HepG2 (cell line): ENCODE results near the gene GGA1. TPM values are rescaled to one million over a fixed set of nuclear protein-coding genes. Genes with fewer than 3 reads are reported as not detected.
A peak's percentile ranks its signal among the peaks of the same experiment; 100 is the strongest.

Experiments
- ATAC-seq: fragments of 200-7000 bp; cut with Tn5 transposase; 3 replicates; pipeline ENCODE4 v1.9.1; 2020; ENCODE audit warnings: mild to moderate bottlenecking, moderate library complexity
- BruUV-seq: library from RNA; stranded (reverse); fragments of 400-500 nt; replicated peaks from 2 replicates; lab custom pipeline; 2021; lab: Mats Ljungman, UMichigan
- CTCF ChIA-PET: fragments of 300-600 bp; formaldehyde crosslinking; extraction: SDS; loops from one replicate; lab custom pipeline; 2021; ENCODE audit warnings: low total read pairs, inconsistent platforms, low intra/inter-chr PET ratio; lab: Yijun Ruan, JAX
- POLR2A ChIA-PET: fragments of 350-600 bp; sonication (Branson Sonifier 250); formaldehyde crosslinking; loops from one replicate; lab custom pipeline; 2020; ENCODE audit warnings: antibody characterized with exemption, inconsistent platforms; lab: Yijun Ruan, JAX
- DNase-seq: peaks from one replicate; pipeline ENCODE4 v3.0.0-alpha.2; 2015; ENCODE audit warnings: low spot score
- FAIRE-seq: peaks from 3 replicates; lab custom pipeline; 2011; peaks lifted over from hg19 to GRCh38; lab: Jason Lieb, UNC
- H2AFZ ChIP-seq: one replicate; pipeline ENCODE4 v1.6.1; 2011; ENCODE audit warnings: low read length, inconsistent platforms
- H3K27ac ChIP-seq: fragments of 300-600 bp; 3 replicates; pipeline ENCODE4 v1.8.0; 2011; ENCODE audit warnings: mixed run types, mild to moderate bottlenecking, mixed read lengths, low read length, inconsistent platforms; ENCODE audit not compliant: insufficient read depth; ENCODE audit errors: extremely low read length
- H3K27me3 ChIP-seq, 2 experiments: fragments of 200-600 bp in 1 of 2; 2 replicates in 1 of 2; 3 replicates in 1 of 2; pipeline versions ENCODE4 v1.6.0 to v1.8.0; 2011; ENCODE audit warnings: low read length in 2 of 2, mild to moderate bottlenecking in 2 of 2, moderate library complexity in 2 of 2, inconsistent platforms in 1 of 2; ENCODE audit not compliant: insufficient read depth in 2 of 2, control insufficient read depth in 1 of 2
- H3K36me3 ChIP-seq, 2 experiments: fragments of 200-600 bp in 1 of 2; replicated peaks in 1 of 2; 2 replicates in 1 of 2; 3 replicates in 1 of 2; pipeline versions ENCODE4 v1.5.1 to v1.8.0; 2011; ENCODE audit warnings: low read length in 2 of 2, inconsistent platforms in 1 of 2; ENCODE audit not compliant: insufficient read depth in 2 of 2, control insufficient read depth in 1 of 2
- H3K4me1 ChIP-seq: 2 replicates; pipeline ENCODE4 v1.5.1; 2012; ENCODE audit warnings: low read length, inconsistent platforms; ENCODE audit not compliant: insufficient read depth
- H3K4me2 ChIP-seq: 2 replicates; pipeline ENCODE4 v1.6.0; 2011; ENCODE audit warnings: low read depth, low read length, inconsistent platforms
- H3K4me3 ChIP-seq, 3 experiments: fragments of 200-600 bp in 1 of 3; sonication (generic), shearing (Covaris generic) in 1 of 3; replicated peaks in 1 of 3; 2 replicates each; pipeline ENCODE4 v1.5.1; 2011 to 2016; ENCODE audit warnings: low read length in 3 of 3, inconsistent platforms in 2 of 3, low read depth in 2 of 3, mild to moderate bottlenecking in 2 of 3, control low read depth in 1 of 3, mixed read lengths in 1 of 3; ENCODE audit not compliant: insufficient read depth in 1 of 3
- H3K79me2 ChIP-seq: one replicate; pipeline ENCODE4 v1.6.1; 2011; ENCODE audit warnings: low read length, inconsistent platforms; ENCODE audit not compliant: insufficient read depth
- H3K9ac ChIP-seq: 2 replicates; pipeline ENCODE4 v1.6.0; 2011; ENCODE audit warnings: mild to moderate bottlenecking, low read depth, low read length, inconsistent platforms; ENCODE audit not compliant: insufficient read depth
- H3K9me3 ChIP-seq: 2 replicates; pipeline ENCODE4 v1.5.1; 2012; ENCODE audit warnings: mild to moderate bottlenecking, low read length
- H4K20me1 ChIP-seq: 2 replicates; pipeline ENCODE4 v1.6.0; 2011; ENCODE audit warnings: inconsistent platforms, mild to moderate bottlenecking, low read length, moderate library complexity; ENCODE audit not compliant: insufficient read depth
- ZBTB7B ChIP-seq: sonication (generic); formaldehyde crosslinking; IDR thresholded peaks from 2 replicates; pipeline ENCODE4 v1.4.0; 2020; ENCODE audit warnings: missing genetic modification reagents
- ZFY ChIP-seq: sonication (generic); formaldehyde crosslinking; IDR thresholded peaks from 2 replicates; pipeline ENCODE4 v1.4.0; 2020; ENCODE audit warnings: missing genetic modification reagents
- ZNF605 ChIP-seq: sonication (generic); formaldehyde crosslinking; IDR thresholded peaks from 2 replicates; pipeline ENCODE4 v1.8.0; 2022; ENCODE audit warnings: mild to moderate bottlenecking, missing genetic modification reagents
- ZNF768 ChIP-seq: sonication (generic); formaldehyde crosslinking; IDR thresholded peaks from 2 replicates; pipeline ENCODE4 v1.4.0; 2020; ENCODE audit warnings: missing genetic modification reagents
- ZSCAN25 ChIP-seq: sonication (generic); formaldehyde crosslinking; IDR thresholded peaks from 2 replicates; pipeline ENCODE4 v1.8.0; 2022; ENCODE audit warnings: mild to moderate bottlenecking, missing genetic modification reagents
- WGBS: methylation state at CpG from one replicate; pipeline ENCODE4 v1.1.6; 2017; ENCODE audit warnings: low lambda C conversion rate; 5-methylcytosine and 5-hydroxymethylcytosine counted together
- in situ Hi-C: cut with HindIII; loops from 2 replicates; pipeline ENCODE4 v1.10.0; 2017; ENCODE audit warnings: low pct_unique_long_range_greater_than_20kb; ENCODE audit not compliant: extremely low pct_ligation_motif_present
- intact Hi-C: fragments of 100-400 bp; cut with micrococcal nuclease; formaldehyde crosslinking; loops from one replicate; pipeline ENCODE4 v1.10.0; 2022; ENCODE audit not compliant: unreplicated experiment
- polyA plus RNA-seq, 8 experiments: library from polyadenylated mRNA; depleted of rRNA in 3 of 8; stranded (reverse) in 7 of 8; unstranded in 1 of 8; fragments of >200 nt; fragmentation: Illumina TruSeq in 4 of 8; extraction: Trizol in 4 of 8; gene quantifications; 2 replicates each; pipeline versions ENCODE4 v1.2.1 to v1.2.3, GENCODE V29; 2011 to 2016; ENCODE audit warnings: low read depth in 4 of 8, missing spikeins in 1 of 8, mixed read lengths in 1 of 8; ENCODE audit not compliant: insufficient read depth in 1 of 8
- total RNA-seq, 5 experiments: library from RNA; depleted of rRNA; stranded (reverse); fragments of >200 nt; fragmentation: Illumina TruSeq; extraction: Trizol; gene quantifications; 2 replicates each; pipeline ENCODE4 v1.2.3, GENCODE V29; 2016; ENCODE audit warnings: low read depth in 1 of 5
- TF ChIP-seq, protein P1 (sequence below): sonication (generic); formaldehyde crosslinking; IDR thresholded peaks from 2 replicates; pipeline ENCODE4 v1.5.0; 2020; ENCODE audit warnings: mild to moderate bottlenecking, missing genetic modification reagents, moderate library complexity
- TF ChIP-seq, protein P2 (sequence below): sonication (generic); formaldehyde crosslinking; IDR thresholded peaks from 2 replicates; pipeline ENCODE4 v1.5.1; 2020; ENCODE audit warnings: mild to moderate bottlenecking, missing genetic modification reagents, moderate library complexity
- TF ChIP-seq, protein P3 (sequence below): sonication (generic); formaldehyde crosslinking; IDR thresholded peaks from 2 replicates; pipeline ENCODE4 v1.5.1; 2020; ENCODE audit warnings: mild to moderate bottlenecking, missing genetic modification reagents, borderline replicate concordance

Gene GGA1
- total and polyA plus RNA-seq, 2 of the 13 experiments (the other 11 are each of a cell fraction or from before 2014, with no cell fraction given): 29.1 to 87.2 TPM

DNA sequence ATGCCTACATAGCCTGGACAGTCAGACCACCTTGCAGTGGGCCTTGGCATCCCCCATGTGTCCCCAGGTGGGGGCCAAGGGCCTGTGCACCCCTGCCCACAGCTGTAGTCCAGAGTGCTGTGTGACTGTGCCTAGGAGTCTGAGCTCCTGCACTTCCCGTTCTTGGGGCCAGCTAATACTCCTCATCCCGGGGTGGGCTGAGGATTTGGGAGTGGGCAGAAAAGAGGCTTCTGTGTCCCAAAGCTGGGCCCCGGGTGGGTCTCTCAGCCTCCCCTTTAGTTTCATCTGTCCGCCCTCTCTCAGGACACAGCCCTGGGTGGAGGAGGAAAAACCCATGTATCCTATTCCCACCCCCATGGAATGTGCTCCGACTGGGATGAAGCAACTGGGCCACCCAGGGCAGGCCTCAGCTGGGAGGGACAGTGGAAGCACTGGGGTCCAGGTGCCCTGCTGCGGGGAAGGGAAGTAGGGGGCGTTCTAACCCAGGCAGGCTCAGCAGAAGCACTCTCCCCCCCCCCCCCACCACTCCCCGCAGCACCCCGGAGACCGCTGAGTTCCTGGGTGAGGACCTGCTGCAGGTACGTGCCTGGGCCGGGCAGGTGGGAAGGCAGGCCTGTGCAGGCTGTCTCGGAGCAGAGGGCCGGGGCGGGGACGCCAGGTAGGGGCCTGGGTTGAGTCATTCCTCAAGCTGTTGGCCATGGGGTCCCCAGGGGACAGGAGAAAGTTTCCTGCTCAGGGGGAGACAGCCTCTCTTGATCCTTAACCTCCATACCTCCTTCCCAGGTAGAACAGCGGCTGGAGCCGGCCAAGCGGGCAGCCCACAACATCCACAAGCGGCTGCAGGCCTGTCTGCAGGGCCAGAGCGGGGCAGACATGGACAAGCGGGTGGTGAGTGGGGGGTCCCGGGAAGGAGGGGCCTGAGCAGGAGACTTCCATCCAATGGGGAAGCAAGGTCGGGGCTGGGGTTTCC lies 32.2 kb downstream of the GGA1 start:
- 0 out of 2 replicates have a peak, but pooled peaks cover 4% of the 10 kb centered on the region for H4K20me1 ChIP-seq
- peaks cover 65% of the 10 kb centered on the region for H3K4me1 ChIP-seq
- POLR2A ChIA-PET: interaction anchor here (0.6 to 15.8 kb wide), 6 partner anchors 7 to 95 kb away, joined by 3 to 242 read pairs (median 3); partner anchors contain the start of gene PDXP
- H3K27me3 ChIP-seq: no peaks in the 10 kb centered on the region
- FAIRE-seq: no peak
- peak overlapping the region; percentile 52 for H3K27ac ChIP-seq
- in situ Hi-C loops (no loop called here), intact Hi-C loops (no loop called here)
- H3K9ac ChIP-seq: peak overlapping the region; percentile 66; the same call in 1 of the 2 replicates
- H3K4me3 ChIP-seq: peak overlapping the region; percentile 72 to 86 (median 76)
- 76% methylated on average over 8 of the region's 24 CpGs for WGBS
- DNase-seq: no peak
- CTCF ChIA-PET: no interaction called here
- no peaks in the 10 kb centered on the region for H3K9me3 ChIP-seq
- no TSS peak for BruUV-seq
- peaks cover 10 to 20% of the 10 kb centered on the region in 2 experiments; a peak in 4 of 5 replicates for H3K36me3 ChIP-seq
- H2AFZ ChIP-seq: no peak overlapping the region
- ATAC-seq: peak; percentile 9
- peak overlapping the region; percentile 90 for H3K4me2 ChIP-seq
- peaks cover 10% of the 10 kb centered on the region for H3K79me2 ChIP-seq
- TF ChIP-seq ZFY (CRISPR knock-in tag): peak; percentile 26; the same call in 1 of the 2 replicates
- no peak for TF ChIP-seq ZBTB7B
- TF ChIP-seq, protein P1, sequence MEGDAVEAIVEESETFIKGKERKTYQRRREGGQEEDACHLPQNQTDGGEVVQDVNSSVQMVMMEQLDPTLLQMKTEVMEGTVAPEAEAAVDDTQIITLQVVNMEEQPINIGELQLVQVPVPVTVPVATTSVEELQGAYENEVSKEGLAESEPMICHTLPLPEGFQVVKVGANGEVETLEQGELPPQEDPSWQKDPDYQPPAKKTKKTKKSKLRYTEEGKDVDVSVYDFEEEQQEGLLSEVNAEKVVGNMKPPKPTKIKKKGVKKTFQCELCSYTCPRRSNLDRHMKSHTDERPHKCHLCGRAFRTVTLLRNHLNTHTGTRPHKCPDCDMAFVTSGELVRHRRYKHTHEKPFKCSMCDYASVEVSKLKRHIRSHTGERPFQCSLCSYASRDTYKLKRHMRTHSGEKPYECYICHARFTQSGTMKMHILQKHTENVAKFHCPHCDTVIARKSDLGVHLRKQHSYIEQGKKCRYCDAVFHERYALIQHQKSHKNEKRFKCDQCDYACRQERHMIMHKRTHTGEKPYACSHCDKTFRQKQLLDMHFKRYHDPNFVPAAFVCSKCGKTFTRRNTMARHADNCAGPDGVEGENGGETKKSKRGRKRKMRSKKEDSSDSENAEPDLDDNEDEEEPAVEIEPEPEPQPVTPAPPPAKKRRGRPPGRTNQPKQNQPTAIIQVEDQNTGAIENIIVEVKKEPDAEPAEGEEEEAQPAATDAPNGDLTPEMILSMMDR (CRISPR knock-in tag): peak; percentile 62
- TF ChIP-seq, protein P2, sequence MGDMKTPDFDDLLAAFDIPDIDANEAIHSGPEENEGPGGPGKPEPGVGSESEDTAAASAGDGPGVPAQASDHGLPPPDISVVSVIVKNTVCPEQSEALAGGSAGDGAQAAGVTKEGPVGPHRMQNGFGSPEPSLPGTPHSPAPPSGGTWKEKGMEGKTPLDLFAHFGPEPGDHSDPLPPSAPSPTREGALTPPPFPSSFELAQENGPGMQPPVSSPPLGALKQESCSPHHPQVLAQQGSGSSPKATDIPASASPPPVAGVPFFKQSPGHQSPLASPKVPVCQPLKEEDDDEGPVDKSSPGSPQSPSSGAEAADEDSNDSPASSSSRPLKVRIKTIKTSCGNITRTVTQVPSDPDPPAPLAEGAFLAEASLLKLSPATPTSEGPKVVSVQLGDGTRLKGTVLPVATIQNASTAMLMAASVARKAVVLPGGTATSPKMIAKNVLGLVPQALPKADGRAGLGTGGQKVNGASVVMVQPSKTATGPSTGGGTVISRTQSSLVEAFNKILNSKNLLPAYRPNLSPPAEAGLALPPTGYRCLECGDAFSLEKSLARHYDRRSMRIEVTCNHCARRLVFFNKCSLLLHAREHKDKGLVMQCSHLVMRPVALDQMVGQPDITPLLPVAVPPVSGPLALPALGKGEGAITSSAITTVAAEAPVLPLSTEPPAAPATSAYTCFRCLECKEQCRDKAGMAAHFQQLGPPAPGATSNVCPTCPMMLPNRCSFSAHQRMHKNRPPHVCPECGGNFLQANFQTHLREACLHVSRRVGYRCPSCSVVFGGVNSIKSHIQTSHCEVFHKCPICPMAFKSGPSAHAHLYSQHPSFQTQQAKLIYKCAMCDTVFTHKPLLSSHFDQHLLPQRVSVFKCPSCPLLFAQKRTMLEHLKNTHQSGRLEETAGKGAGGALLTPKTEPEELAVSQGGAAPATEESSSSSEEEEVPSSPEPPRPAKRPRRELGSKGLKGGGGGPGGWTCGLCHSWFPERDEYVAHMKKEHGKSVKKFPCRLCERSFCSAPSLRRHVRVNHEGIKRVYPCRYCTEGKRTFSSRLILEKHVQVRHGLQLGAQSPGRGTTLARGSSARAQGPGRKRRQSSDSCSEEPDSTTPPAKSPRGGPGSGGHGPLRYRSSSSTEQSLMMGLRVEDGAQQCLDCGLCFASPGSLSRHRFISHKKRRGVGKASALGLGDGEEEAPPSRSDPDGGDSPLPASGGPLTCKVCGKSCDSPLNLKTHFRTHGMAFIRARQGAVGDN: peak; percentile 53
- TF ChIP-seq, protein P3, sequence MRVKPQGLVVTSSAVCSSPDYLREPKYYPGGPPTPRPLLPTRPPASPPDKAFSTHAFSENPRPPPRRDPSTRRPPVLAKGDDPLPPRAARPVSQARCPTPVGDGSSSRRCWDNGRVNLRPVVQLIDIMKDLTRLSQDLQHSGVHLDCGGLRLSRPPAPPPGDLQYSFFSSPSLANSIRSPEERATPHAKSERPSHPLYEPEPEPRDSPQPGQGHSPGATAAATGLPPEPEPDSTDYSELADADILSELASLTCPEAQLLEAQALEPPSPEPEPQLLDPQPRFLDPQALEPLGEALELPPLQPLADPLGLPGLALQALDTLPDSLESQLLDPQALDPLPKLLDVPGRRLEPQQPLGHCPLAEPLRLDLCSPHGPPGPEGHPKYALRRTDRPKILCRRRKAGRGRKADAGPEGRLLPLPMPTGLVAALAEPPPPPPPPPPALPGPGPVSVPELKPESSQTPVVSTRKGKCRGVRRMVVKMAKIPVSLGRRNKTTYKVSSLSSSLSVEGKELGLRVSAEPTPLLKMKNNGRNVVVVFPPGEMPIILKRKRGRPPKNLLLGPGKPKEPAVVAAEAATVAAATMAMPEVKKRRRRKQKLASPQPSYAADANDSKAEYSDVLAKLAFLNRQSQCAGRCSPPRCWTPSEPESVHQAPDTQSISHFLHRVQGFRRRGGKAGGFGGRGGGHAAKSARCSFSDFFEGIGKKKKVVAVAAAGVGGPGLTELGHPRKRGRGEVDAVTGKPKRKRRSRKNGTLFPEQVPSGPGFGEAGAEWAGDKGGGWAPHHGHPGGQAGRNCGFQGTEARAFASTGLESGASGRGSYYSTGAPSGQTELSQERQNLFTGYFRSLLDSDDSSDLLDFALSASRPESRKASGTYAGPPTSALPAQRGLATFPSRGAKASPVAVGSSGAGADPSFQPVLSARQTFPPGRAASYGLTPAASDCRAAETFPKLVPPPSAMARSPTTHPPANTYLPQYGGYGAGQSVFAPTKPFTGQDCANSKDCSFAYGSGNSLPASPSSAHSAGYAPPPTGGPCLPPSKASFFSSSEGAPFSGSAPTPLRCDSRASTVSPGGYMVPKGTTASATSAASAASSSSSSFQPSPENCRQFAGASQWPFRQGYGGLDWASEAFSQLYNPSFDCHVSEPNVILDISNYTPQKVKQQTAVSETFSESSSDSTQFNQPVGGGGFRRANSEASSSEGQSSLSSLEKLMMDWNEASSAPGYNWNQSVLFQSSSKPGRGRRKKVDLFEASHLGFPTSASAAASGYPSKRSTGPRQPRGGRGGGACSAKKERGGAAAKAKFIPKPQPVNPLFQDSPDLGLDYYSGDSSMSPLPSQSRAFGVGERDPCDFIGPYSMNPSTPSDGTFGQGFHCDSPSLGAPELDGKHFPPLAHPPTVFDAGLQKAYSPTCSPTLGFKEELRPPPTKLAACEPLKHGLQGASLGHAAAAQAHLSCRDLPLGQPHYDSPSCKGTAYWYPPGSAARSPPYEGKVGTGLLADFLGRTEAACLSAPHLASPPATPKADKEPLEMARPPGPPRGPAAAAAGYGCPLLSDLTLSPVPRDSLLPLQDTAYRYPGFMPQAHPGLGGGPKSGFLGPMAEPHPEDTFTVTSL (CRISPR knock-in tag): no peak
- TF ChIP-seq ZNF768 (CRISPR knock-in tag): peak; percentile 22; the same call in 1 of the 2 replicates
- peak; percentile 33; the same call in 1 of the 2 replicates for TF ChIP-seq ZNF605
- TF ChIP-seq ZSCAN25 (CRISPR knock-in tag): 0 out of 2 replicates have a peak, but pooled peaks have one; percentile 33
